HG03135 (cell line): ENCODE results near the gene ELOB.

Source experiments
- ATAC-seq: cut with Tn5 transposase; IDR thresholded peaks from one replicate; pipeline ENCODE4 v1.9.1; 2021; ENCODE audit warnings: mild to moderate bottlenecking, moderate library complexity; ENCODE audit not compliant: unreplicated experiment

ELOB gene

DNA sequence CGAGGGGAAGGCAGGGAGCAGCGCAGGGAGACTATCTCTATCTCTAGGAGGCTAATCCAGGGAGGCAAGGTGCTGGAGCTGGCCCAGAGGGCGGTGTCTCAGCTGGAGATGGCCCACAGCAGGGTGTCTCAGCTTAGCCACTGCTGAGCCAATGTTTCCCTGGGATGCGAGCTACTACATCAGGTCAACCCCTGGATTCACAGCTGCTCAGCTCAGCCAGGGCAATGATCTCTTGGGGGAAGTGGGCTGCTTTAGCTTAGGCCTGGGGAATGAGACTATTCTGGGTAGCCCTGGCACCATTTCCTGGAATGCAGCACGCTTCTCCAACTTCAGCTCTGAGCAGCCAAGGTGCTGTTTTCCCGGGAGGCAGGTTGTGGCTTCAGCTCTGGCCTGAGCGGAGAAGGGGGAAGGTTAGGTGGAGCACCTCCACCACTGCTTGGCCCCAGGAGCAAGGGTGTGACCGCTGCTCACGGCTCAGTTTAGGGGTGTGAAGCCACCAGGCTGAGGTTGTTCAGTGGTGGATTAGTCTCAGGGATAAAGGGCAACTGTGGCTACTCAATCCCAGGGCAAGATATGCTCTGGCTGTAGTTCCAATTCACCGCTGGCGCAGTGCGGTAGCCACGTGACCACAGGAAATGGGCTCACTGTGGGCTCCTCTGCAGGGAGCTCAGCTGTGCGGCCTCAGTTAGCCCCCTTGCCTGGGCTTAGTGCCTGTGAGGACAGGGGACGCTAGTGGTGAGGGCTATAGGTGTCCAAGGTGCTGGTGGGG lies 34.8 kb upstream of the ELOB start:
- no peak for ATAC-seq

DNA sequence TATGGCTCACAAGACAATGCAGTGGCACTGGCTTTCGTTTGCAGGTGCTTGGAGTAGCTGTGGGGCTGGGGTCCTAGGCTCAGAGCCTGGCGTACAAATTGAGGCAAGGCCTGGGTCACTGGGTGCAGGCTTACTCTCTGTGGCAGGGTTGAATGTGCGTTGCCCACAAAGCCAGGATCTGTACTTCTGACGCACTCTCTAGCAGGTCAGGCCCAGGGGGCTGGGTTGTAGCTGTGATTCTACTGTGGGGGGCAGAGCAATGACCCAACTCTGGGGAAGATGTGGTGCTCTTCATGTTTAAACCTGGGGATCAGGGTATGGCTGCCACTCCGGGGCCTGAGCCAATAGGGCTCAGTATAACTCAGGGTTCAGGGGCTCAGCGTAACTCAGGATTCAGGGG lies 33.6 kb upstream of the ELOB start:
- no peak for ATAC-seq

DNA sequence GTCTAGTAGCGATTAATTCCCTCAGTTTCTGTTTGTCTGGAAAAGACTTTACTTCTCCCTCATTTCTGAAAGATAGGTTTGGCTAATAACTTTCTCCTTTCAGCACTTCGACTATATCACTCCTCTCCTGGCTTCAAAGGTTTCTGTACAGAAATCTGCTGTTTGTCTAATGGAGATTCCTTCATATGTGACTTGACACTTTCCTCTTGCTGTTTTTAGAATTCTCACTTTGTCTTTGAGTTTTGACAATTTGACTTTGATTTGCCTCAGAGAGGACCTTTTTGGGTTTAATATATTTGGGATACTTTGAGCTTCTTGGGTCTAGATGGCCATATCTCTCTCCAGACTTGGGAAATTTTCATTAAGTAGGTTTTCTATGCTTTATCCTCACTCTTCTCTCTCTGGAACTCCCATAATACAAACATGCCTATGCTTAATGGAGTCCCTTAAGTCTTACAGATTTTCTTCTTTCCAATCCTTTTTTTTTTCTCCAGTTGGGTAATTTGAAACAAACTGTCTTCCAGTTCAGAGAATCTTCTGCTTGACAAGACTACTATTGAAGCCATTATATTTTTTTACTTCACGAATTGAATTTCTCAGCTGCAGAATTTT lies 32.2 kb upstream of the ELOB start:
- ATAC-seq = no peak

- no peak for ATAC-seq
These were observed 31.1 kb upstream of the ELOB start for GRCh38 chr16:2808181-2808580.

- ATAC-seq = no peak
These were observed 29.2 kb upstream of the ELOB start for GRCh38 chr16:2806286-2806685.

- no peak for ATAC-seq
These were observed 27.6 kb upstream of the ELOB start for GRCh38 chr16:2804728-2805127.

- ATAC-seq = no peak
These were observed 26.6 kb upstream of the ELOB start for GRCh38 chr16:2803545-2804195.

- ATAC-seq = no peak
These were observed 22.8 kb upstream of the ELOB start for GRCh38 chr16:2799859-2800226.

DNA sequence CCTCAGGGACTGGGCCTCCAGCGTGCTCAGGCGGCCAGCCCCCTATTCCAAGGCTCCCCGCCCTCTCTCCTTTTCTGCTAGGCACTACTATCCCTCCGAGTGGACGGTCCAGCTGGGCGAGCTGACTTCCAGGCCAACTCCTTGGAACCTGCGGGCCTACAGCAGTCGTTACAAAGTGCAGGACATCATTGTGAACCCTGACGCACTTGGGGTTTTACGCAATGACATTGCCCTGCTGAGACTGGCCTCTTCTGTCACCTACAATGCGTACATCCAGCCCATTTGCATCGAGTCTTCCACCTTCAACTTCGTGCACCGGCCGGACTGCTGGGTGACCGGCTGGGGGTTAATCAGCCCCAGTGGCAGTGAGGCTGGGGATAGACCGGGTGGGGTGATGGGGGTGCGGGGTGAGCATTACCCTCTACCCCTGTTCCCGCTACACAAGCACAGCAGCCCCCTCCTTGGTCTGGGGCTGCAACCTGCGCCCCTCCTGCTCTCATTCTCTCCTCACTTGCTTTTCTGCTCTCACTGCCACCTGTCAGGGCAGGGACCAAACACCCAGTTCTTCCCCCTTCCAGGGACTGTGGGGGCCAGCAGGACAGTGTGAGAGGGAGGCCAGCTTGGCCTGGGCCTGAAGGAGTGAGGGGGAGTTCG lies 22.3 kb upstream of the ELOB start:
- no peak for ATAC-seq

GRCh38 chr16:2798723-2799204 lies 21.7 kb upstream of the ELOB start:
- no peak for ATAC-seq

- no peak for ATAC-seq
These were observed 18.5 kb upstream of the ELOB start for GRCh38 chr16:2795395-2796143.

DNA sequence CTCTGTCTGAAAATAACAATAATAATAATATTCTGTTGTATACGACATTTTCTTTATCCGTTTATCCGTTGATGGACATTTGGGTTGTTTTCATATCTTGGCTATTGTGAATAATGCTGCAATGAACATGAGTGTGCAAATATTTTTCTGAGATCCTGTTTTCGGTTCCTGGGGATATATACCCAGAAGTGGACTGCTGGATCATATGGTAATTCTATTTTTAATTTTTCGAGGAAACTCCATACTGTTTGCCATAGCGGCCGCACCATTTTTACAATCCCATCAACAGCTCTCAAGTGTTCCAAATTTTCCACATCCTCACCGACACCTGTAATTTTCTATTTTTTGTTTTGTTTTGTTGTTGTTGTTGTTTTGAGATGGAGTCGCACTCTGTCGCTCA lies 15.9 kb upstream of the ELOB start:
- no peak for ATAC-seq

DNA sequence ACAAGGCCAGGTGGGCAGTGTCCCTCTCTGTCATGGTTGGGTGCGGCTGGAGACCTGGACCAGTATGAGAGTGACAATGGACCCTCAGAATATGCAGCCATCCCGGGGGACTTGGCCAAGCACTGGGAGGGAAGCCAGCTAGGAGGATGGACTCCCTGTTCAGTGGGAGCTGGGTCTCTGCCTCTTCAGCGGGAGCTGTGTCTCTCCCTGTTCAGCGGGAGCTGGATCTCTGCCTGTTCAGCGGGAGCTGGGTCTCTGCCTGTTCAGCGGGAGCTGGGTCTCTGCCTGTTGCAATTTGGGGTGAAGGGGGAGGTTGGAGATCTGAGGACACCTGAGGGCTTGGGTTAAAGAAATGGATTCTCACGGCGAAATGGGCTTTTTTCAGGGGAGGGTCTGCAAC lies 14.1 kb upstream of the ELOB start:
- ATAC-seq = no peak

- ATAC-seq = no peak
These were observed 13.6 kb upstream of the ELOB start for GRCh38 chr16:2790631-2791030.

DNA sequence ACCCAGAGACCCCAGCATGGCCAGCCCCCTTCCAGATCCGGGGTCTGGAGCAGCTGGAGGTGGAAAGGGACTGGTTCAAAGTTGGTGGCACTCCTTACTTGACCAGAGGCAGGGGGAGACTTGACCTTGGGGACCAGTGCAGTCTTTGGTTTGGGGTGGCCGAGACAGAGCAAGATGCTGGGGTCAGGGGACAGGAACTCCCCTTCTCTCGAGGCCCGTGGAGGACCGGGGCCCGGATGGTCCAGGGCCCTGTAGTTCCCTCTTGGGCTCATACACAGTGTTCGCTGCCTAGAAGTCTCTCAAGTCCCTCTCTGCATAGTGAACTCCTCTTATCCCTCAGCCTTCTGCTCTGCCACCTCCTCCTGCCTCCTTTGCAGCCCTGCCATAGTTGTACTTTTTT lies 10.9 kb upstream of the ELOB start:
- no peak for ATAC-seq

GRCh38 chr16:2787406-2787805 lies 10.3 kb upstream of the ELOB start, which contains the start of gene PRSS33:
Gene PRSS33 (minus strand): TSS chr16:2787560. CDS start chr16:2786547, 1,013 bp downstream.
- no peak for ATAC-seq

GRCh38 chr16:2786826-2787151 lies 9.7 kb upstream of the ELOB start:
- ATAC-seq = no peak

DNA sequence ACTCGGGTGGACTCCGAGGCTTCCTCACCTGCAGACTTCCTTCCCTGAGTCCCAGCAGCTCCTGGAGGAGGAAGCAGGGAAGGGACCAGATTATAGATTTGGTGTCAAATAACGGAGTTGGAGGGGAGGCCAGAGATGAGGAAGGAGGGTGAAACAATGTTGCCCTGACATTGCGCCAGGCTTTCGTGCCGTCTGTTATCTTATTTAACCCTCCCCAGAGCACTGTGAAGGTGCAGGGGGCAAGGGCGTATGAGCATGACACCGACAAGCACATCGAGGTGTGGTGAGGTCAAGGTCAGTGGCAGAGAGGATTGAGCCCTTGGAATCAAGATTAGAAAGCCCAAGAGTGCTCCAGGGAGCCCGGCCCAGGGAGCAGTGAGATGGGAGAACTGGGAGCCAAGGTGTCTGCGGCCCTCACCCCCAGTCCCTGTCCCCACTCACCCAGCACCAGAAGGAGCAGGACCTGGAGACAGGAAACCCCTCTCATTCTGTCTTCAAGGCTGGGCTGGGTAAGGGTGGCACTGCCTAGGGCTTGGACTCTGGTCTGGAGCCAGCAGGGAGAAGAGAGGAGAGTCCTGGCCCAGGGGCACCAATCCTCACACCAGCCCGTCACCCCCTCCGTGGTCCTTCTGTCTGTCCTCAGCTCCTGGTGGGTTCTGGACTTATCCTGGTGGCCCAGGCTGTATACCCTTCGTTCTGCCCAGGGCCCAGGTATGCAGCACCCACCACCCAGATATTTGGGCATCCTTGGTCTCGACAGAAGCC lies 9.2 kb upstream of the ELOB start:
- no peak for ATAC-seq

DNA sequence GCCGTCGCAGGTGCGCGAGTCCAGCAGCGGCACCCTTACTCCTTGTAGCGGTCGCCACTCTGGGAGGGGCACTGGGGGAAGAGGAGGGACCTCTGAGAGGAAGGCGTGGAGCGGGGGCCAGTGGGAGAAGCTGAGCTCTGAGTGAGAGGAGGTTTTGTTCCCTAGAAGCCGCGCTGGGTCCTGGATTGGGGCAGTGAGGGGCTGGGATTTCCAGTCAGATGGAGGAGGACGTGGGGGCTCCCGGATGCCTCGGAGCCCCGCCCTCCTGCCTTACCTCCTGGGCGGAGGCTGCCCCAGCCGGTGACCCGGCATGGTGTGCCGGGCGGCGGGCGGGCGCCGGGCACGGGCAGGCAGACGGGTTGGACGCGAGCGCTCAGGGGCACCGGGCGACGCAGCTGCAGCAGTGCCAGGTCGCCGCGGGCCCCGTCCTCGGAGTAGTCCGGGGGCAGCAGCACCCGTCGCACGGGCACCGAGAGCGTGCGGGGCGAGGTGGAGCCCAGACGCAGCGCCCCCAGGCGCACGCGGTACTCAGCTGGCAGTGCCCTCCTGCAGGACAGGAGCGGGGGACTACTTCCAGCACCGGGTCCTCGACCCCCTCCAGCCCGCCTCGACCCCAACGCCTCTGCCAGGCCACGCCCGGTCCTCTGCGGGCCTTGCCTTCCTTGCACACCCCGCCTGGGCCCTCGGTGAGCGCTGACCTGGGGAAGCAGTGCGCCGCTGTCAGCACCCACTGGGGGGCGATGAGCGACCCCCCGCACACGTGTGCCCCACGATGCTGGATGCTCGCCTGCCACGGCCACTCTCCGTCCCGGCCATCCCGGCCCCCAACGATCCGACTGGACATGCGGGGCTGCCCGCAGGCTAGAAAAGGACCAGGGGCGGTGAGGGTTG lies 8.3 kb upstream of the ELOB start:
- no peak for ATAC-seq
